SK-N-SH (cell line): ENCODE measurements around the gene MDM1. TPM values are rescaled to one million over a fixed set of nuclear protein-coding genes. Genes with fewer than 3 reads are reported as not detected.

Source experiments
- CTCF ChIA-PET: fragments of 300-600, 350-600 bp; formaldehyde crosslinking; extraction: SDS; loops from one replicate; lab custom pipeline; 2021; lab: Yijun Ruan, JAX
- POLR2A ChIA-PET: fragments of 350-600 bp; sonication (Branson Sonifier 250); formaldehyde crosslinking; extraction: SDS; loops from one replicate; lab custom pipeline; 2020; ENCODE audit warnings: antibody characterized with exemption, inconsistent platforms; lab: Yijun Ruan, JAX
- DNase-seq: peaks from one replicate; pipeline ENCODE4 v3.0.0; 2012
- H2AFZ ChIP-seq: fragments of 200-600 bp; sonication (generic); 2 replicates; pipeline ENCODE4 v1.8.1; 2016; ENCODE audit warnings: antibody characterized with exemption, mild to moderate bottlenecking, low read depth
- H3F3A ChIP-seq: fragments of 200-600 bp; sonication (generic); replicated peaks from 2 replicates; pipeline ENCODE3; 2016; ENCODE audit warnings: antibody characterized with exemption, mild to moderate bottlenecking; ENCODE audit not compliant: insufficient read depth
- H3K27ac ChIP-seq, 2 experiments: fragments of 200-500 bp in 1 of 2; fragments of 200-600 bp in 1 of 2; sonication (Bioruptor generic) in 1 of 2; sonication (generic), shearing (Covaris generic) in 1 of 2; 2 replicates each; pipeline versions ENCODE4 v1.5.1 to v1.6.1; 2014 to 2016; ENCODE audit warnings: low read depth in 2 of 2, inconsistent platforms in 1 of 2, low read length in 1 of 2, mild to moderate bottlenecking in 1 of 2, mixed read lengths in 1 of 2
- H3K27me3 ChIP-seq: fragments of 200-600 bp; sonication (generic), shearing (Covaris generic); 2 replicates; pipeline ENCODE4 v1.6.1; 2016; ENCODE audit warnings: mixed run types; ENCODE audit not compliant: insufficient read depth
- H3K36me3 ChIP-seq, 2 experiments: fragments of 200-500 bp in 1 of 2; fragments of 200-600 bp in 1 of 2; sonication (Bioruptor generic) in 1 of 2; sonication (generic) in 1 of 2; replicated peaks in 1 of 2; 2 replicates each; pipeline versions ENCODE3 to v1.5.1; 2014 to 2016; ENCODE audit warnings: low read length in 1 of 2, mild to moderate bottlenecking in 1 of 2; ENCODE audit not compliant: insufficient read depth in 2 of 2, control insufficient read depth in 1 of 2
- H3K4me1 ChIP-seq, 2 experiments: fragments of 200-500 bp in 1 of 2; fragments of 200-600 bp in 1 of 2; sonication (Bioruptor generic) in 1 of 2; sonication (generic), shearing (Covaris generic) in 1 of 2; 2 replicates each; pipeline versions ENCODE4 v1.5.1 to v1.6.1; 2014 to 2016; ENCODE audit warnings: low read depth in 1 of 2, low read length in 1 of 2, mixed run types in 1 of 2; ENCODE audit not compliant: insufficient read depth in 2 of 2, control insufficient read depth in 1 of 2
- H3K4me2 ChIP-seq: fragments of 200-600 bp; sonication (generic), shearing (Covaris generic); 2 replicates; pipeline ENCODE4 v1.6.1; 2017; ENCODE audit warnings: mixed run types
- H3K4me3 ChIP-seq, 2 experiments: fragments of 200-500 bp in 1 of 2; fragments of 200-600 bp in 1 of 2; sonication (Bioruptor generic) in 1 of 2; sonication (generic), shearing (Covaris generic) in 1 of 2; 2 replicates each; pipeline versions ENCODE4 v1.5.1 to v1.8.1; 2014 to 2016; ENCODE audit warnings: low read depth in 2 of 2, inconsistent platforms in 1 of 2, low read length in 1 of 2, mild to moderate bottlenecking in 1 of 2, mixed read lengths in 1 of 2, moderate library complexity in 1 of 2
- H3K79me2 ChIP-seq: fragments of 200-600 bp; sonication (generic); 2 replicates; pipeline ENCODE4 v1.8.1; 2017; ENCODE audit warnings: mild to moderate bottlenecking; ENCODE audit not compliant: insufficient read depth
- H3K9ac ChIP-seq: fragments of 200-600 bp; sonication (generic); 2 replicates; pipeline ENCODE4 v1.6.1; 2017; ENCODE audit warnings: mixed run types
- H3K9me2 ChIP-seq: fragments of 200-600 bp; sonication (generic); 2 replicates; pipeline ENCODE4 v1.6.1; 2017; ENCODE audit warnings: mixed run types
- H3K9me3 ChIP-seq: fragments of 200-600 bp; sonication (generic); 2 replicates; pipeline ENCODE4 v1.6.1; 2017; ENCODE audit warnings: mixed run types, mild to moderate bottlenecking, moderate library complexity
- H4K20me1 ChIP-seq: fragments of 200-600 bp; sonication (generic); 2 replicates; pipeline ENCODE4 v1.6.1; 2017; ENCODE audit warnings: mild to moderate bottlenecking, mixed run types; ENCODE audit not compliant: insufficient read depth
- CHD2 ChIP-seq: fragments of 150-350 bp; IDR thresholded peaks from 2 replicates; pipeline ENCODE4 v1.6.1; 2018; ENCODE audit warnings: low read length; ENCODE audit not compliant: partially characterized antibody
- EZH2phosphoT487 ChIP-seq: fragments of 200-600 bp; sonication (generic); IDR thresholded peaks from 2 replicates; pipeline ENCODE4 v1.6.1; 2017; ENCODE audit warnings: low read depth, mixed run types, mild to moderate bottlenecking, antibody characterized with exemption, moderate library complexity, borderline replicate concordance
- GABPA ChIP-seq: IDR thresholded peaks from 2 replicates; pipeline ENCODE4 v1.4.0; 2012; ENCODE audit warnings: low read depth, mild to moderate bottlenecking
- IRF3 ChIP-seq: fragments of 150-350 bp; IDR thresholded peaks from 2 replicates; pipeline ENCODE4 v1.6.1; 2016; ENCODE audit warnings: mild to moderate bottlenecking, low read depth, low read length
- JUND ChIP-seq: IDR thresholded peaks from 2 replicates; pipeline ENCODE4 v1.4.0; 2012
- NFIC ChIP-seq: IDR thresholded peaks from 2 replicates; pipeline ENCODE4 v1.4.0; 2012; ENCODE audit warnings: borderline replicate concordance
- PBX3 ChIP-seq: IDR thresholded peaks from 2 replicates; pipeline ENCODE4; 2012
- POLR2AphosphoS5 ChIP-seq: IDR thresholded peaks from 2 replicates; pipeline ENCODE4 v1.6.1; 2012; ENCODE audit warnings: low read depth, low read length
- RFX5 ChIP-seq: IDR thresholded peaks from 2 replicates; pipeline ENCODE4 v1.6.1; 2012; ENCODE audit warnings: mild to moderate bottlenecking, improper control_type of control experiment, low read length
- RXRA ChIP-seq: IDR thresholded peaks from 2 replicates; pipeline ENCODE4 v1.4.0; 2012; ENCODE audit warnings: low read depth, mild to moderate bottlenecking, borderline replicate concordance
- TAF1 ChIP-seq: IDR thresholded peaks from 2 replicates; pipeline ENCODE4 v1.6.1; 2012; ENCODE audit warnings: low read depth, mild to moderate bottlenecking, low read length, moderate library complexity, borderline replicate concordance
- TCF12 ChIP-seq: IDR thresholded peaks from 2 replicates; pipeline ENCODE4 v1.4.0; 2012
- WGBS: methylation state at CpG from one replicate; pipeline ENCODE4 v1.1.6; 2017; ENCODE audit warnings: low lambda C conversion rate; 5-methylcytosine and 5-hydroxymethylcytosine counted together
- polyA plus RNA-seq, 3 experiments: library from polyadenylated mRNA; depleted of rRNA; stranded (reverse); fragments of >200 nt; gene quantifications; 2 replicates each; pipeline ENCODE4 v1.2.3, GENCODE V29; 2012
- TF ChIP-seq, protein P1 (sequence below): fragments of 200-600 bp; sonication (generic); IDR thresholded peaks from 2 replicates; pipeline ENCODE4 v1.6.1; 2017; ENCODE audit warnings: antibody characterized with exemption, mild to moderate bottlenecking, moderate library complexity
- TF ChIP-seq, protein P2 (sequence below): IDR thresholded peaks from 2 replicates; pipeline ENCODE4 v1.4.0; 2012; ENCODE audit warnings: low read depth, borderline replicate concordance
- TF ChIP-seq, protein P3 (sequence below): IDR thresholded peaks from 2 replicates; pipeline ENCODE4 v1.4.0; 2012; ENCODE audit warnings: low read depth, borderline replicate concordance

Gene MDM1
- polyA plus RNA-seq, 1 of the 3 experiments (the other 2 are of a cell fraction): 7.4 TPM

- CTCF ChIA-PET: no interaction called here
- H3K9me3 ChIP-seq: no peaks in the 10 kb centered on the region
- no peak overlapping the region; the same call in 1 of the 2 replicates for H2AFZ ChIP-seq
These were observed 32.2 kb upstream of the MDM1 start for GRCh38 chr12:68364328-68364727.

DNA sequence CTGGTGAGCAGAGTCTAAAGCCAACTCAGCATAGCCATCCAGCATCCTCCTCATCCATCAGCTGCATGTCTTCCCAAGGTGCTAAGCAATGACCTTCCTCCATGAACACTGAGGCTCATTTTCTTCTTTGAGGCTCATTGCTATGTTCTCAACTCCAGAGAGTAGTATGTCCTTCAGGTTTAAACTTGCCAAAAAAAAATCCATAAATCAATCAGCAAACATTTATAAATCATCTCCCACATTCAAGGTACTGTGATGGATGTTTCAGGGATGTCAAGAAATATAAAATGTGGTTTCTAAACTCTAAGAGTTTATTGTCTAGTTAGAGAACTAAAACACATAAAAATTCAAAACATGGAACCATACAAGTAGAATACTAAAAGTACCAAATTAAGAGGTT lies 29.8 kb upstream of the MDM1 start:
- H2AFZ ChIP-seq: no peak overlapping the region

More at GRCh38 chr12:68364328-68364727, 32.2 kb upstream of the MDM1 start:
- Histone ChIP-seq H3F3A (no peaks in the 10 kb centered on the region), H3K79me2 (no peaks in the 10 kb centered on the region), H3K4me3 (no peak overlapping the region), H3K4me2 (no peak overlapping the region), H3K9ac (no peak overlapping the region), H3K27ac (no peak overlapping the region), H3K27me3 (no peaks in the 10 kb centered on the region), H4K20me1 (no peaks in the 10 kb centered on the region), H3K4me1 (no peaks in the 10 kb centered on the region), H3K9me2 (no peaks in the 10 kb centered on the region), H3K36me3 (no peaks in the 10 kb centered on the region)
- 89% methylated on average over 3 of the region's 3 CpGs for WGBS
- POLR2A ChIA-PET: no interaction called here
- no peak for DNase-seq
- TF ChIP-seq JUND: no peak
- TF ChIP-seq, protein P1, sequence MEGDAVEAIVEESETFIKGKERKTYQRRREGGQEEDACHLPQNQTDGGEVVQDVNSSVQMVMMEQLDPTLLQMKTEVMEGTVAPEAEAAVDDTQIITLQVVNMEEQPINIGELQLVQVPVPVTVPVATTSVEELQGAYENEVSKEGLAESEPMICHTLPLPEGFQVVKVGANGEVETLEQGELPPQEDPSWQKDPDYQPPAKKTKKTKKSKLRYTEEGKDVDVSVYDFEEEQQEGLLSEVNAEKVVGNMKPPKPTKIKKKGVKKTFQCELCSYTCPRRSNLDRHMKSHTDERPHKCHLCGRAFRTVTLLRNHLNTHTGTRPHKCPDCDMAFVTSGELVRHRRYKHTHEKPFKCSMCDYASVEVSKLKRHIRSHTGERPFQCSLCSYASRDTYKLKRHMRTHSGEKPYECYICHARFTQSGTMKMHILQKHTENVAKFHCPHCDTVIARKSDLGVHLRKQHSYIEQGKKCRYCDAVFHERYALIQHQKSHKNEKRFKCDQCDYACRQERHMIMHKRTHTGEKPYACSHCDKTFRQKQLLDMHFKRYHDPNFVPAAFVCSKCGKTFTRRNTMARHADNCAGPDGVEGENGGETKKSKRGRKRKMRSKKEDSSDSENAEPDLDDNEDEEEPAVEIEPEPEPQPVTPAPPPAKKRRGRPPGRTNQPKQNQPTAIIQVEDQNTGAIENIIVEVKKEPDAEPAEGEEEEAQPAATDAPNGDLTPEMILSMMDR: no peak
- no peak for TF ChIP-seq POLR2AphosphoS5
- no peak for TF ChIP-seq PBX3
- no peak for TF ChIP-seq GABPA
- TF ChIP-seq CHD2: no peak
- TF ChIP-seq, protein P2, sequence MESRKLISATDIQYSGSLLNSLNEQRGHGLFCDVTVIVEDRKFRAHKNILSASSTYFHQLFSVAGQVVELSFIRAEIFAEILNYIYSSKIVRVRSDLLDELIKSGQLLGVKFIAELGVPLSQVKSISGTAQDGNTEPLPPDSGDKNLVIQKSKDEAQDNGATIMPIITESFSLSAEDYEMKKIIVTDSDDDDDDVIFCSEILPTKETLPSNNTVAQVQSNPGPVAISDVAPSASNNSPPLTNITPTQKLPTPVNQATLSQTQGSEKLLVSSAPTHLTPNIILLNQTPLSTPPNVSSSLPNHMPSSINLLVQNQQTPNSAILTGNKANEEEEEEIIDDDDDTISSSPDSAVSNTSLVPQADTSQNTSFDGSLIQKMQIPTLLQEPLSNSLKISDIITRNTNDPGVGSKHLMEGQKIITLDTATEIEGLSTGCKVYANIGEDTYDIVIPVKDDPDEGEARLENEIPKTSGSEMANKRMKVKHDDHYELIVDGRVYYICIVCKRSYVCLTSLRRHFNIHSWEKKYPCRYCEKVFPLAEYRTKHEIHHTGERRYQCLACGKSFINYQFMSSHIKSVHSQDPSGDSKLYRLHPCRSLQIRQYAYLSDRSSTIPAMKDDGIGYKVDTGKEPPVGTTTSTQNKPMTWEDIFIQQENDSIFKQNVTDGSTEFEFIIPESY: no peak
- TF ChIP-seq TAF1: no peak
- TF ChIP-seq RFX5: no peak
- no peak for TF ChIP-seq TCF12

More for the DNA sequence above, 29.8 kb upstream of the MDM1 start:
- no peak for DNase-seq
- H3K4me3 ChIP-seq: no peak overlapping the region
- no peak overlapping the region for H3K27ac ChIP-seq
- no peaks in the 10 kb centered on the region for H3K36me3 ChIP-seq
- no peaks in the 10 kb centered on the region for H4K20me1 ChIP-seq
- CTCF ChIA-PET: interaction anchor here (1.3 kb wide), 1 partner anchor 162 kb away, joined by 3 read pairs; no protein-coding TSS in a partner anchor
- no peak for TF ChIP-seq IRF3
- TF ChIP-seq, protein P3, sequence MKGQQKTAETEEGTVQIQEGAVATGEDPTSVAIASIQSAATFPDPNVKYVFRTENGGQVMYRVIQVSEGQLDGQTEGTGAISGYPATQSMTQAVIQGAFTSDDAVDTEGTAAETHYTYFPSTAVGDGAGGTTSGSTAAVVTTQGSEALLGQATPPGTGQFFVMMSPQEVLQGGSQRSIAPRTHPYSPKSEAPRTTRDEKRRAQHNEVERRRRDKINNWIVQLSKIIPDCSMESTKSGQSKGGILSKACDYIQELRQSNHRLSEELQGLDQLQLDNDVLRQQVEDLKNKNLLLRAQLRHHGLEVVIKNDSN: no peak
- TF ChIP-seq NFIC: no peak
- no peak for TF ChIP-seq EZH2phosphoT487
- TF ChIP-seq RXRA: no peak
- H3K4me2 ChIP-seq: no peak overlapping the region
- POLR2A ChIA-PET: no interaction called here
- H3K9me3 ChIP-seq: no peaks in the 10 kb centered on the region
- H3K4me1 ChIP-seq: no peaks in the 10 kb centered on the region; a peak in 2 of 4 replicates
- no peaks in the 10 kb centered on the region for H3K9me2 ChIP-seq
- no peak overlapping the region for H3K9ac ChIP-seq
- H3F3A ChIP-seq: no peaks in the 10 kb centered on the region
- no peaks in the 10 kb centered on the region for H3K79me2 ChIP-seq
- H3K27me3 ChIP-seq: no peaks in the 10 kb centered on the region
